ENCODE results near the gene ARL6IP6. TPM values are rescaled to one million over a fixed set of nuclear protein-coding genes. Genes with fewer than 3 reads are reported as not detected.

ARL6IP6 gene
- polyA plus RNA-seq, 3 donors, result 23.3 to 24.7 (median 23.4) TPM

DNA sequence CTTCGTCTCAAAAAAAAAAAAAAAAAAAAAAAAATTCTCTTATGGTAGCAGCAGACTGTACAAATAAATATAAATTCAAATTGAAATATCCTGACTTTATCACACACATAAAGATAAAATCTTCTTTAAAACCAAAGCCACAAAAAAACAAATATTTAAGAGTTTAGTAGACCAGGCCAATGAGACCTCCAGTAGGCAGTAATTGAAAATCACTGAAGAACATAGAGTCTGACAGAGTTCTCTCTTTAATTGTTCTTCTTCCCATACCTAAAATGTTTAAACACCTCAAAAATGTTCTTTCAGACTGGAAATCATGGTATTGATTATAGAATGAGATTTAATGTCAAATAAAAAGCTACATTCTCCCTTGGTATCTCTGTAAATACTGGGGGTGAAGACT lies 21.9 kb upstream of the ARL6IP6 start:
- TF ChIP-seq, protein P1, sequence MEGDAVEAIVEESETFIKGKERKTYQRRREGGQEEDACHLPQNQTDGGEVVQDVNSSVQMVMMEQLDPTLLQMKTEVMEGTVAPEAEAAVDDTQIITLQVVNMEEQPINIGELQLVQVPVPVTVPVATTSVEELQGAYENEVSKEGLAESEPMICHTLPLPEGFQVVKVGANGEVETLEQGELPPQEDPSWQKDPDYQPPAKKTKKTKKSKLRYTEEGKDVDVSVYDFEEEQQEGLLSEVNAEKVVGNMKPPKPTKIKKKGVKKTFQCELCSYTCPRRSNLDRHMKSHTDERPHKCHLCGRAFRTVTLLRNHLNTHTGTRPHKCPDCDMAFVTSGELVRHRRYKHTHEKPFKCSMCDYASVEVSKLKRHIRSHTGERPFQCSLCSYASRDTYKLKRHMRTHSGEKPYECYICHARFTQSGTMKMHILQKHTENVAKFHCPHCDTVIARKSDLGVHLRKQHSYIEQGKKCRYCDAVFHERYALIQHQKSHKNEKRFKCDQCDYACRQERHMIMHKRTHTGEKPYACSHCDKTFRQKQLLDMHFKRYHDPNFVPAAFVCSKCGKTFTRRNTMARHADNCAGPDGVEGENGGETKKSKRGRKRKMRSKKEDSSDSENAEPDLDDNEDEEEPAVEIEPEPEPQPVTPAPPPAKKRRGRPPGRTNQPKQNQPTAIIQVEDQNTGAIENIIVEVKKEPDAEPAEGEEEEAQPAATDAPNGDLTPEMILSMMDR (IDR thresholded peaks at IDR 0.05), result no peak
- H3K4me1 Mint-ChIP-seq, result peaks cover 7% of the 10 kb centered on the region
- H3K9me3 Mint-ChIP-seq, result peaks cover 1 to 4% (median 3%) of the 10 kb centered on the region in 7 donors
- no peak overlapping the region for H3K9ac ChIP-seq (ENCODE audit: insufficient read depth, low read length, poor library complexity, severe bottlenecking)
- H4K20me1 ChIP-seq (ENCODE audit: insufficient read depth, low read length), result peaks cover 80% of the 10 kb centered on the region
- H3K27me3 ChIP-seq (ENCODE audit: control insufficient read depth in 2 of 2, insufficient read depth in 2 of 2, low read length in 2 of 2), result no peaks in the 10 kb centered on the region
- H3K27ac ChIP-seq (ENCODE audit: low read depth in 1 of 2, low read length in 2 of 2), result no peak overlapping the region
- peaks cover 88% of the 10 kb centered on the region for H3K79me2 ChIP-seq (ENCODE audit: insufficient read depth, low read length)
- H2AFZ ChIP-seq (ENCODE audit: insufficient read depth, low read depth, low read length, poor library complexity, severe bottlenecking), result no peak overlapping the region
- no CpG with 5 or more reads among the region's 1 CpG for WGBS (ENCODE audit: insufficient coverage)
- H3K36me3 Mint-ChIP-seq, result peaks cover 23 to 32% of the 10 kb centered on the region in 2 donors
- H3K4me2 ChIP-seq (replicated peaks; ENCODE audit: extremely low read depth, low read length, poor library complexity, severe bottlenecking), result no peak overlapping the region
- peaks cover 22 to 33% of the 10 kb centered on the region in 2 donors for H3K36me3 ChIP-seq (replicated peaks in 1 of 2; ENCODE audit: control insufficient read depth in 1 of 2, insufficient read depth in 2 of 2, low read length in 2 of 2)
- H3K9me3 ChIP-seq (replicated peaks in 1 of 2; ENCODE audit: control insufficient read depth in 1 of 2, insufficient read depth in 1 of 2, low read length in 2 of 2), result peaks cover 2 to 3% of the 10 kb centered on the region in 2 donors
- peaks cover 0 to 8% of the 10 kb centered on the region in 2 donors for H3K4me1 ChIP-seq (ENCODE audit: control insufficient read depth in 1 of 2, insufficient read depth in 2 of 2, low read length in 2 of 2)
- H3K4me3 Mint-ChIP-seq, result no peak overlapping the region
- H3K27me3 Mint-ChIP-seq (ENCODE audit: low read depth in 3 of 3), result no peaks in the 10 kb centered on the region
- DNase-seq, result no peak
- peak overlapping the region in 1 of 7 donors; percentile 30 for H3K27ac Mint-ChIP-seq
- intact Hi-C loops (cut with micrococcal nuclease), result no loop called here
- H3K4me3 ChIP-seq (replicated peaks in 1 of 3; ENCODE audit: low read depth in 2 of 3, low read length in 3 of 3), result no peak overlapping the region

DNA sequence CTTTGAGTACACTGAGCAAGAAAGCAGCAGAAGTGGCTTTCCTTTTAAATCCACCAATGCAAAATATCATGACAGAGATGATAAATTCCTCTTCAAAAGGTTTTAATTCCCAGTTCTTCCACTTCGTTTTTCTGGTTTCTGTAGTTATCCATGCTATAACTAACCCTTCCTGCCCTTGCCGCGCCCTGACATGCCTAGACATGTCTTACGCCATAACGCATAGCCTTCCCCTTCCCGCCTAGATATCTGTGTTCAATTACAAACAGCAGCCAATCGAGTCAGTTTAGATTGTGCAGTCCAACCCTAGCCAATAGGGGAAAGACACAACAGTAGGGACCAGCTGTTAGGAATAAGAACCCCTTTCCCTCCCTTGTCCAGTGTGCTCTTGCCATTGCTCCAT lies 17.2 kb upstream of the ARL6IP6 start:
- Histone ChIP-seq H4K20me1 (ENCODE audit: insufficient read depth, low read length) (peaks cover 100% of the 10 kb centered on the region), H3K9me3 (replicated peaks in 1 of 2; ENCODE audit: control insufficient read depth in 1 of 2, insufficient read depth in 1 of 2, low read length in 2 of 2) (peaks cover 12% of the 10 kb centered on the region in 2 donors), H3K9ac (ENCODE audit: insufficient read depth, low read length, poor library complexity, severe bottlenecking) (no peak overlapping the region), H3K79me2 (ENCODE audit: insufficient read depth, low read length) (peaks cover 100% of the 10 kb centered on the region), H3K36me3 (replicated peaks in 1 of 2; ENCODE audit: control insufficient read depth in 1 of 2, insufficient read depth in 2 of 2, low read length in 2 of 2) (peaks cover 13 to 52% of the 10 kb centered on the region in 2 donors), H3K4me1 (ENCODE audit: control insufficient read depth in 1 of 2, insufficient read depth in 2 of 2, low read length in 2 of 2) (no peaks in the 10 kb centered on the region), H2AFZ (ENCODE audit: insufficient read depth, low read depth, low read length, poor library complexity, severe bottlenecking) (no peak overlapping the region), H3K27ac (ENCODE audit: low read depth in 1 of 2, low read length in 2 of 2) (no peak overlapping the region), H3K4me2 (replicated peaks; ENCODE audit: extremely low read depth, low read length, poor library complexity, severe bottlenecking) (no peak overlapping the region), H3K4me3 (replicated peaks in 1 of 3; ENCODE audit: low read depth in 2 of 3, low read length in 3 of 3) (no peak overlapping the region), H3K27me3 (ENCODE audit: control insufficient read depth in 2 of 2, insufficient read depth in 2 of 2, low read length in 2 of 2) (no peaks in the 10 kb centered on the region)
- Mint-ChIP-seq H3K27ac (peak overlapping the region in 1 of 7 donors; percentile 51), H3K36me3 (peaks cover 30 to 44% of the 10 kb centered on the region in 2 donors), H3K9me3 (peaks cover 12 to 21% (median 17%) of the 10 kb centered on the region in 7 donors), H3K4me3 (no peak overlapping the region), H3K4me1 (peaks cover 2% of the 10 kb centered on the region), H3K27me3 (ENCODE audit: low read depth in 3 of 3) (no peaks in the 10 kb centered on the region)
- WGBS (ENCODE audit: insufficient coverage), result 98% methylated on average over 7 of the region's 7 CpGs
- intact Hi-C loops (cut with micrococcal nuclease), result no loop called here
- no peak for DNase-seq
- TF ChIP-seq, protein P1 (IDR thresholded peaks at IDR 0.05), result no peak
